ENCODE results near the gene SMURF2. TPM values are rescaled to one million over a fixed set of nuclear protein-coding genes. Genes with fewer than 3 reads are reported as not detected.
A peak's percentile ranks its signal among the peaks of the same experiment; 100 is the strongest.
"Not testable (repeated sequence)": the region's sequence is repeated elsewhere in the genome, so short reads cannot be mapped to it uniquely, and the experiment has no call there.

Gene SMURF2
- total and polyA plus RNA-seq, 8 donors = 41.6 to 67.6 (median 52.7) TPM

- no peak for TF ChIP-seq CTCF (IDR thresholded peaks at IDR 0.05)
- H3K9me3 ChIP-seq = no peaks in the 10 kb centered on the region
- H3K27ac ChIP-seq = no peak overlapping the region
- ATAC-seq (no peak), DNase-seq (no peak)
- H3K4me3 ChIP-seq = no peak overlapping the region
- intact Hi-C loops (cut with DNase I) = no loop called here
- peaks cover 12 to 67% of the 10 kb centered on the region in 2 donors for H3K4me1 ChIP-seq
- H3K36me3 ChIP-seq = no peaks in the 10 kb centered on the region
- no peaks in the 10 kb centered on the region for H3K27me3 ChIP-seq
Observed at GRCh38 chr17:64618848-64619247, 43.3 kb downstream of the SMURF2 start.

- Histone ChIP-seq H3K9me3 (no peaks in the 10 kb centered on the region), H3K27ac (no peak overlapping the region), H3K4me1 (peaks cover 18 to 66% of the 10 kb centered on the region in 2 donors), H3K27me3 (no peaks in the 10 kb centered on the region), H3K36me3 (no peaks in the 10 kb centered on the region), H3K4me3 (no peak overlapping the region)
- no peak for DNase-seq
- no peak for TF ChIP-seq CTCF (IDR thresholded peaks at IDR 0.05)
- ATAC-seq = no peak
- intact Hi-C loops (cut with DNase I) = no loop called here
Observed at GRCh38 chr17:64617125-64617780, 44.9 kb downstream of the SMURF2 start.

GRCh38 chr17:64615028-64615677, 47.0 kb downstream of the SMURF2 start:
- H3K9me3 ChIP-seq = no peaks in the 10 kb centered on the region
- H3K36me3 ChIP-seq = no peaks in the 10 kb centered on the region
- H3K4me3 ChIP-seq = no peak overlapping the region
- no peak for TF ChIP-seq CTCF (IDR thresholded peaks at IDR 0.05)
- no peaks in the 10 kb centered on the region for H3K27me3 ChIP-seq
- H3K27ac ChIP-seq = peak overlapping the region in 1 of 2 donors; percentile 18
- peak; percentile 59 for ATAC-seq
- H3K4me1 ChIP-seq = peaks cover 18 to 58% of the 10 kb centered on the region in 2 donors
- intact Hi-C loops (cut with DNase I) = no loop called here
- DNase-seq = peak in 2 of 4 donors; percentile 20 to 36

- DNase-seq (no peak), ATAC-seq (no peak)
- Histone ChIP-seq H3K4me3 (no peak overlapping the region), H3K9me3 (no peaks in the 10 kb centered on the region), H3K36me3 (no peaks in the 10 kb centered on the region), H3K27ac (peak overlapping the region in 1 of 2 donors; percentile 18), H3K4me1 (peaks cover 18 to 51% of the 10 kb centered on the region in 2 donors), H3K27me3 (no peaks in the 10 kb centered on the region)
- intact Hi-C loops (cut with DNase I) = no loop called here
- no peak for TF ChIP-seq CTCF (IDR thresholded peaks at IDR 0.05)
Observed at GRCh38 chr17:64614266-64615027, 47.7 kb downstream of the SMURF2 start.

GRCh38 chr17:64611369-64611768, 50.7 kb downstream of the SMURF2 start:
- Histone ChIP-seq H3K27me3 (no peaks in the 10 kb centered on the region), H3K4me1 (peaks cover 18 to 46% of the 10 kb centered on the region in 2 donors), H3K4me3 (no peak overlapping the region), H3K36me3 (no peaks in the 10 kb centered on the region), H3K9me3 (no peaks in the 10 kb centered on the region), H3K27ac (no peak overlapping the region)
- DNase-seq = no peak
- TF ChIP-seq CTCF (IDR thresholded peaks at IDR 0.05) = no peak
- intact Hi-C loops (cut with DNase I) = no loop called here
- no peak for ATAC-seq

GRCh38 chr17:64610244-64610643, 51.9 kb downstream of the SMURF2 start:
- H3K36me3 ChIP-seq; intact Hi-C loops (cut with DNase I); H3K4me3 ChIP-seq; H3K27me3 ChIP-seq; H3K27ac ChIP-seq; ATAC-seq; DNase-seq; H3K9me3 ChIP-seq: not testable (repeated sequence)
- H3K4me1 ChIP-seq = peaks cover 14 to 44% of the 10 kb centered on the region in 2 donors

Data from left lung (tissue), 10 donors.